ENCODE data around the gene EVC2.

Gene EVC2

DNA sequence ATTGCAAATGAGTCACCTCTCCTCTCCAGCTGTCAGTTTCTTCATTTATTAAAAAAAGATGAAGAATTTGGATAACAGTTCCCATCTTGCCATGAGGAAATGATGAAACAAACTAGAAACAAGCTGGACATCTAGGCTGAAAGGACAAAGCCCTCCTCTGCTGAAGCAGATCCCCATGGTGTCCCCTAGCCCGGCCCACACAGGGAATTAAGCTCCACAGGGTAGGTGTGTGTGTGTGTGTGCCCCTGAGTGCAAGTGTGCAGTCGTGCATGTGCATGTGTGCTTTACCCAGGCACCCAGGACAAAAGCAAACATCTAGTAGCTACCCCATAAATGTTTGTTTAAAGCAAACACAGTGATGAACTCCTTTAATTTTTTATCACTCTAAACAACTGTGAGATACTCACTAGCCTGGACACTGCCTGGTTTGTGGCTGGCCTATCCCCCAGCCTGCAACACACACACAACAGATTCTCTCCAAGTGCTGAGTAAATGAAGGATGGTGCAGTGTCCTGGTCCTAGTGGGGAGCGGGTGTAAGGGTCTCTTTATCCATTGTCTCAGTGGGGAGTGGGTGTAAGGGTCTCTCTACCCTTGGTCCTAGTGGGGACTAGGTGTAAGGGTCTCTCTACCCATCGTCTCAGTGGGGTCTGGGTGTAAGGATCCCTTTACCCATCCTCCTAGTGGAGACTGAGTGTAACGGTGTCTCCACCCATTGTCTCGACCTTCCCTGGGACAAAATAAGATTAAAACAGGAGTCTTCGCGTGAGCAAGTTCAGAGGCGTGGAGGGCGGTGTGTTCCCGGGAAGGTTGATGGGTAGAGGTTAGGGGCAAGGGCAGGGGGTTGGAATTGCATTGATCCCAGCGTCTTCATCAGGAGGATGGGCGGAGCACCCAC, 2.0 kb upstream of the EVC2 start:
- DNase-seq = no peak

DNA sequence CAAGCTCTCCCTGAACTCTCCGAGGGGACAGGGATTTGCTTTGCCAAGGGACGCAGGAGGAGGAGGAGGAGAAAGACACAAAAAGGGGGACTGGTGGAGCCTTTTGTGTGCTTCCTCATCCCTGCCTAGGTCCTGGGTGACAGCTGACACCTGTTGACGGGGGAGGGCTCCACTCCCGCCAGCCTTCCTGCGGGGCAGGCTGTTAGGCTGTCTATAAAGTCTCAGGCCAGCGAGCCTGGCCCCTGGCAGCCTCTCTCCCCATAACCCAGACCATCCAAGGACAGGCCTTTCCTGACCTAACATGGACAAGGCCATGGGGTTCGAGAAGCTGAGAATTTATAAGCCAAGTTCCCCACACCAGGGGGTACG, 832 bp upstream of the EVC2 start:
- DNase-seq = no peak

DNA sequence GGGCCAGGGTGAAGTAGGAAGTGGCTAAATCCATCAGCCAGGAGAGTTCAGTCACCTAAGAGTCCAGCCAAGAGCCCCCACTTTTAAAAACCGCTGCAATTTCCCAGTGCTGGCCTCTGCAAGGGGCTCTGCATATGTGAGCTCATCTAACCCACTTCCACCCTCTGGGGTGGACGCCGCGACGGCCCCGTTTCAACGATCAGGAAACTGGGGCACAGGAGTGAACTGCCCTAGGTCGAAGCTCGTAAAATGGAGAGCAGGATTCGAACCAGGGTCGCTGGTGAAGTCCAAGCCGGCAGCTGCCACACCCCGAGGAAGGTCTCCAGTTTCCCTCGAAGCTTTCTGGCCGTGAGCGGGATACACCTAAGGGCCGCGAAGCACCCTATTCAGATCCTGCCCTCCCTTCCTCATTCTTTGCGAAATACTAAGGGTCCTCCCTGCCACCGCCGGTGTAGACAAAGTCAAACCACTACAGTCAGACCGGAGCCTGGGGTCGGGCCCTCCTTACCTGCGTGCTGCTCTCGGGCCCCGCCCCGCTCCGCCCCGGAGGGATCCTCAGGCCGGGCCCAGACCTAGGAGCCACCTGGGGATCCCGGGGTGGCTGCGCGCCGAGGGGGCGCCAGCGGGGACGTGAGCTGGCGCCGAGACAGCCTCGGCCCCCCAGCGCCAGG, 446 bp downstream of the EVC2 start:
- DNase-seq = no peak

DNA sequence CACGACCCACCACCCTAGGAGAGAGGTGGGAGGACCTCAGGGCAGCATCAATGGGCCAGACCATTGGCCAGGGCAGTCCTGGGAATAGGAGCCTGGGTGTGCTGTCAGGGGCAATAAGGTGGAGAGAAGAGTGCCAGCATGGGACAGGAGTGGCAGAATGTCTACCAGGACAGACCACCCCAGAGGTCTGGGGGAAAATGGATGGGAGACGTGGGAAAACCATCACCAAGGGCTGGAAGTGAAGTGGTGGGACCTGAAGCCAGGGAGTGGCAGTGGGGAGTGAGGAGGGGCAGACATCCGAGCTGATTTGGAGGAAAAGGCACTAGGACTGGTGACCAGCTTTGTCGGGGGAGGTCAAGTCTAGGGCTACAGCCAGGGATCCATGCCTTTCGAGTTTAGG, 993 bp downstream of the EVC2 start:
- no peak for DNase-seq

DNA sequence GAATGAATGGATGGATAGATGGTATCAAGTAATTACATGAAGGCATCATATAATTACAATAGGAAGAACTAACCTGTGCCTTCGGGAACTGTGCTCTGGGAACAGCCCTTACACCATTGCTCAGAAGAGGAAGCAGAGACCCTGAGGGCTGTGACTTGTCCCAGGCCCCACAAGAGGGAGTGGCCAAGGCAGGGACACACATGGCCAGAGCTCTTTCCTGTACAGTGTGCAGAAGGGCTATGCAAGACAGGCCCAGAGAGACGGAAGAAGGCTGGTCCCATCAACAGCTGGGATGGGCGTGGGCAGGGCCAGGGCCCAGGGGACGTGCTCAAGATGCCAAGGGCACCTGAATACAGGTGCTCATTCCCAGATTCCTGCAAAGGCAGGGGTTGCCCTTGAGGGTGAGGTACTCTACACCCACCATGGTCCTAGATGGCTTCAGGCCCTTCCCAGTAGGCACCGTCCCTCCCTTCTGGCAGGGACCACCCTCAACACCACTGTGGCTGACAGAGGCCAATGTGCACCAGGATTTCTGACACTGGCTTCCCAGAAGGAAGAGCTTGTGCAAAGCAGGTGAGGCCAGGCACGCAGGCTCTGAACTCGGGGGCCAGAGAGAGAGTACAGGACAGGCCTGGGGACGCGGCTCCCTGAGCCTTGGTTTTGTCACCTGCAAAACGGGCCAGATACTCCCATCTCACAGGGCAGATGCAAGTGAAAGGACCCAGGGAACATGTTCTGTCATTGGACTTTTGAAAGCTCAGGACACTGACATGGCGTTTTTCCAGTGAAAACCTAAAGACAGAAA, 1.7 kb downstream of the EVC2 start:
- DNase-seq = no peak

DNA sequence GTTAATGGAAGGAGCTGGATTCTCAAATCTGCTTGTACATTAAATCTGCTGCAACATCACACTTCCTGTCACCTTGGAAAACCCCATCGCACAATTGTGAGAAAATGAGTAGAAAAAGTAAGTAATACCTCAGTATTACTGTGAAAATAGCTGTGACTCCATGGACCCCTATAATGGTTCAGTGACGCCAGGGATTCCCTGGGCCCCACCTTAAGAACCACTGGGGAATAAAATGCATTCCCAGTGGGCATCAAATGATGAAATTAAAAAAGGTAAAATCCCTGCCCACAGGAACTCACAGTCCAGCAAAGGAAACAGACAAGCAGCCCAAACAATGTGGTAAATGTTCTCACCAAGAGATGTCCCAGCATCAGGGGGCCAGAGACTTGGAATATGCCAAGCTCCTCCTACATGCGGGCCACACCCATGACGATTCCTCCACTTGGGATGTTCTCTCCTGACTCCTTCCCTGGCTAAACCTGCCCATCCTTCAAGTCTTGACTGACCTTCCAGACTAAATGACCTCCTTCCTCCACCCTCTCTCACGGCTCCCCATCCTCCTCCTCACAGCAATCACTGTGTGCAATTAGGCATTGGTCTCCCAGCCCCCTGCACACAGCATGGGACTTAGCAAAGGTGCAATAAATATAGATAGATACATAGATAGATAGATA, 2.6 kb downstream of the EVC2 start:
- no peak for DNase-seq

DNA sequence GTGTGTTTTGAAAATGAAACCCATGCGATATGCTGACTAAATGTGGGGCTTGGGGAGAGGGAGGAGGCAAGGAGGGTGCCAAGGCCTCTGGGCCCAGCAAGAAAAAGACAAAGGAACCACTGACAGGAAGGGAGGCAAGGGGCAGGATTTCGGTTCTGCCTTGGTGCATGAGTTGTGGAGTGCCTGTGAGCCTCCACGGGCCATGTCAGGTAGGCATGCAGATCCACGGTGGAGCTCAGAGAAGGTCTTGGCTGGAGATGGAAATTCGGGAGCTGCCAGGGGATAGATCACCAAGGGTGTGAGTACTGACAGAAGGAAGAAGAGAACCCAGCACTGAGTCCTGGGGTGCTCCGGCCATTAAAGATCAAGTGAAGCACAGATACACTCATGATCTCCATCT, 4.1 kb downstream of the EVC2 start:
- DNase-seq = no peak

DNA sequence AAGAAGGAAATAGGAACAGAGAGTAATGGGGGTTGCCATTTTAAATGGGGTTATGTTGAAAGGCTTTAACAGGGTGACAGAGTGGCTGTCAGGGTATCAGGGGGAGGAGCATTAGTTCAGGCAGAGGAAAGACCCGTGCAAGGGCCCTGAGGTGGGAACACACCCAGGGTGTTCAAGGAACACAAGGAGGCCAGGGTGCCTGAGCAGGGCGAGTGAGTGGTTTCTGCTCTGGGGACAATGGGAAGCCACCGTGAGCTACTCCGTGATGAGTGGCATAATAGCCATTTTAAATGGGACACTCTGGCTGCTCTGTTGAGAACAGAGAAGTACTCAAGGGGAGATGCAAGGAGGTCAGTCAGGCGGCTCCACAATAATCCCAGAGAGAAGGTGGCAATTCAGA, 4.5 kb downstream of the EVC2 start:
- no peak for DNase-seq

DNA sequence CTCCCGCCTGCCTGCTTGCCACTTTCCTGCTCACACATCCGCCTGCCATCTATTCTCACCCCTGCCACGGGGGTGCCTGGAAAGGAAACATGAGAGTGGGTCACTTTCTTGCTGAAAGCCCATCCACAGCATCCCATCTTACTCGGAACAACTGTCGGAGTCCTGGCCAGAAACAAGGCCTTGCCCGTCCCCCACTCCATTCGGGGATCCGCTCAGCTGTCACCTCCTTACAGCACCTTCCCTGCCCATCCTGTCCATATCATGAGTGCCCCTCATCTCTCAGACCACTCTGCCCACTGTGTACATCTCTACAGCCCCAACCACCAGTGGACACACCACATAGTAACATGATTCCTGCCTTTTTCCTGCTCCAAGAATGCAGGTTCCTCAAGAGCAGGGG, 6.4 kb downstream of the EVC2 start:
- DNase-seq = no peak

DNA sequence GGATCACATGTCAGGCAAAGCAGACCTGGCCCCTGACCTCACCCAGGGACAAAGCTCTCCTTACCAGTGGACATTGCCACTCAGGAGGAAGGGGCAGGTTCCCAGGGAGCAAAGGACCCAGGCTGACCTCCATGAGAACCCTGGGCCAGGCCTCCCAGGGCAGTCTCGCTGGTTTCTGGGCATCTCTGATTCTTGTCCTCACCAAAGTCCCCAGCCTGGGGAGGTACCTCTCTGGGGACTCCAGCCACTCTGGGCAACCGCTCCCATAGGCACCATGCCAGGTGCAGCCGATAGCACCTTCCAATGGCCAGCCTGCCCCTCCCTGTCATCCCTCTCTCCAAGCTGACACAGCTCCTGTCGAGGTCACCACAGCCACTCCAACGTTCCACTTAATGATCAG, 7.9 kb downstream of the EVC2 start:
- DNase-seq = no peak

DNA sequence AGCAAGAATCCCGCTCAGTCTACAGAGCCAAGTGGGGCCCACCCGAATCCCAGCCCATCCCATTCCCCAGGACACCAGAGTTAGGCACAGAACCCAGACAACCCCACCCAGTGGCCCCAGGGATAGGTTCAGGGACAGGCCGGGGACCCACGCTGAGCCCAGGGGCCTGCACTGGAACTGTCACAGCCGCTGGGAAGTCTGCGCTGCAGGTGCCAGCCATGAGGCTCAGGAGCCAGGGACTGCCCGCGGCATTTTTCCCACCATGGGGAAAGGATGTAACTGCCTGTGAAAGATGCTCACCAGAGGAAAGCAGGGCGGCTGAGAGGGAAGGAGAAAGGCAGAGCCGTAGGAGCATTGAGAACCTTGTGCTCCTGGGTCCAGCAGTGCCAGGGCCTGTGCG, 12.0 kb downstream of the EVC2 start:
- no peak for DNase-seq

DNA sequence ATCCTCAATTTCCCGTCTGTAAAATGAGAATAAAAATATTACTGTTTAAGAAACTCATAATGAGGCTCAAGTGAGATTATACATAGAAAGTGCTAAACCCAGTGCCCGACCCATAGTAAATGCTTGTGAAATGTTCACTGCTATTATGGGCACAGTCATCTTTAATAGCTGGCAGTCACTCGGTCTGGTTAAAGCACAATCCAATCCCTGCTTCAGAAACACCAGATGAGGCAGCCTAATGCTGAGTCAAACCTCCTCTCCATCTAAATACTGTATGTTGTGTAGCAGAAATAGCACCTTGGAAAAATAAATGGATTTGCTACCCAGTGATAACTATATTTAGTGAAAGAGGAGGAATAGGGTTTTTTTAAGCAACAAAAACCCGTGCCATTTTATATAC, 14.5 kb downstream of the EVC2 start:
- no peak for DNase-seq

DNA sequence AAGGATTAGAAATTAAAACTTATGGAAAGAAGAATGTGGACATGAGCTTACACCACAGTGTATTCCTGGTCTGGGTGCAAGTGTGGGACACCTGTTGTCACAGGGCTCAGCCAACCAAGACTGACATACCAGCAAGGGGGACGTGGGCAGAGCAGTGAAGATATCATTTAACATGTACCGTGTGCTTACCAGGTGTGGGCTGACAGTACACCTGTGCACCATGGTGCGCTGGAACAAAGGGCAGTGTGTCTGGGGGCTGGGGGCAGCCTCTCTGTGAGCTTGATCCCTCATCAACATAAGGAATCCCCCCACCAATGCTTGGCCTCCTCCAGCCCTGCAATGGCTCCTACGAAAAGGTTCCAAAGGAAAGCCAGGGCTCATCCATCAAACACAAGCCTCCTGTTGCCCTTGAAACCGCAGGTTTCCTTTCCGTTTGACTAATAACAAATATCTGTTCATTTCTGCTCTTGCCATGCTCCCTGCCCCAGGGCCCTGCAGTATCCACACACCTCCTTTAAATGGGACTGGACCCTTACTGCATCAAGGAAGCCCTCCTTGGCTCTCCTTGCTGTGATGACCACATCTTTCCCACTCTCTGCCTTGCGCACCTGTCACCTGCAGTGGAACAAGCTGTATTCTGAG, 16.7 kb downstream of the EVC2 start:
- DNase-seq = no peak

DNA sequence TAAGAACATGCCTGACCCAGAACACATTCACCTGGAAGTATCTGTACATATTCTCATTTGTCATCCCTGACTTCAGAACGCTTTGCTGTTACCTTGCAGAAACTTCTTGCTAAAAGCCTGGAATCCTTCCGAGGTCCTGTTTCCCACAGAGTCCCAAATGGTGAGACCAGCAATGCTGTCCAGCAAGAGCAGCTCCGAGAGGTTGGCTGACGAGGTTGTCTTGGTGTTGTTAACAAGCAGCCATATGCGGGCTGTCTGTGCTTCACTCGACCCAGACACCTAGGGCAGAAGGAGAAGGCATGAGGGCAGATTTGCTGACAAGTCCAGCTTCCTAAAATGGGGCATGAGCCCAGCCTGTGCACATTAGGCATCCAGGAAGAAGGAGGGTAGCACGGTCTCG, 19.3 kb downstream of the EVC2 start:
- DNase-seq = no peak

DNA sequence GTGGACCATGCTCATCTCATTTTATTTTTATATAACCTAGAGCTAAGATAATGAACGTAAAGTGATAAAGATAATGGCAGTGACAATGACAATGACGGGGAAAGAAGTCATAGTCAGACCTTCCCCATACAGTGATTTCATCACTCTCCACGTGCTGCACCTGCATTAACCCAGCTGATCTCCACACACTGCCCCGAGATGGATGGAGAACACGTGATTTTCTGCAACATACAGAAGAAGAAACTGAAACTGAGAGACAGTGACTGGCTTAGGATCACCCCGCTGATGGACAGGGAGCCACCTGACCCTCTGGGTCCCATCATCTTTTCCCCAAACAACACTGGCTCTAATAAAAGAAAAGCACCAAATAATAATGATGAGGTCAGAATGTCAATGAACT, 22.0 kb downstream of the EVC2 start:
- no peak for DNase-seq

DNA sequence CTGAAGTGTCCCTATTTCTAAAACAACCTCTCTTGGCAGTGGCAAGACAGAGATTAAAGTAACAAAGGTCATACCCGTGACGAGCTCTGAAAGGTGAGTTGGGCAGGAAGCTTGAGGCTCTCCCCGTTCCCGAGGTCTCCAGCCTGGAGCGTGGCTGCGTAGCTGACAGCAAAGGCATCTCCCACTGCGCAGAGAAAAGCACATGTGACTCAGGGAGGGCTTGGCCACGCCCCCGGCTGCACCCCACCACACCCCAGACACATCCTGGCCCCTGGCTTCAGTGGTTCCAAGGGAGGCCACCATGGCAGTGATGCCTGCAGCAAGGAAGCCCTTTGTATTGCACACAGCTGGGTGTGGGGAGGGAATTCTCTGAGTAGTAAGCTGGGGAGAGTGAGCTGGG, 23.1 kb downstream of the EVC2 start:
- DNase-seq = no peak

DNA sequence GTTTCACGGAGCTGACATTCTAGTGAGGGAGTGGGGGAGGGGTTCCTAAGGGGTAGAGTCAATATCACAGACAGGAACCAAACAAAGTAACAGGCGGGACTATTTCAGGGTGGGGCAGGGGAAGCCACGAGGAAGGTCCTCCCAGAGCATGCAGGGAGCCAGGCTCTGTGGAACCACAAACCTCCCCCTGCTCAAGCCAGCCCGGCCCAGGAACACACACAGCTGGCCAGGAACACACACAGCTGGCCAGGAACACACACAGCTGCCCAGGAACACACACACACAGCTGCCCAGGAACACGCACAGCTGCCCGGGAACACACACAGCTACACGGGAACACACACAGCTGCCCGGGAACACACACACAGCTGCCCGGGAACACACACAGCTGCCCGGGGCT, 24.8 kb downstream of the EVC2 start:
- DNase-seq = no peak

DNA sequence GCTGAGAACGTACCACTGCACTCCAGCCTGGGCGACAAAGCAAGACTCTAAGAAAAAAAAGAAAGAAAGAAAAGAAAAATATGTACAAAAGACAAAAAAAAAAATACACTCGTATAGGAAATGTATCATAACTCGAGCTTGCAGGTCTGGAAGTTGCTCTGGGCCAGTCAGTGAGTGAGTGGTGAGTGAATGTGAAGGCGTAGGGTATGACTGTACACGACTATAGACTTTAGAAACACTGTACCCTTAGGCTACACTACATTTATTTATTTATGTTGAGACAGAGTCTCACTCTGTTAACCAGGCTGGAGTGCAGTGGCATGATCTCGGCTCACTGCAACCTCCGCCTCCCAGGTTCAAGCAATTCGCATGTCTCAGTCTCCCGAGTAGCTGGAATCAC, 29.4 kb downstream of the EVC2 start:
- no peak for DNase-seq

DNA sequence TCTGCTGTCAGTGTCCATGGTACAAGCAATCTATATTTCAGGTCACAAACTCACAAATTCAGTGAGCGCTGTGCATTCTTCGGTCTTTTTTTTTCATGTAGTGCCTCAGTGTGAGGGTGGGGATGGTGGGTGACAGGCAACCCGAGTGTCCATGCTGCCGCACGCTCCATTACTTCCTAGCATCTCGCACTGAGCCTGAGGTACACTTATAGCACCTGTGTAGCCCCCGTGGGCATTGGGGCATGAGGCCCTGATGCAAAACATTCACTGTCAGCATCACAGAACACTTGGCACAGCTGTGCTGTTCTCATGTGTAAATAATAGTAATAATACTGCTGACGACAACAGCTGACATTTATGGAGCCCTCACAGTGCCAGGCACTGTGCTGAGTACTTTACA, 31.6 kb downstream of the EVC2 start:
- no peak for DNase-seq

DNA sequence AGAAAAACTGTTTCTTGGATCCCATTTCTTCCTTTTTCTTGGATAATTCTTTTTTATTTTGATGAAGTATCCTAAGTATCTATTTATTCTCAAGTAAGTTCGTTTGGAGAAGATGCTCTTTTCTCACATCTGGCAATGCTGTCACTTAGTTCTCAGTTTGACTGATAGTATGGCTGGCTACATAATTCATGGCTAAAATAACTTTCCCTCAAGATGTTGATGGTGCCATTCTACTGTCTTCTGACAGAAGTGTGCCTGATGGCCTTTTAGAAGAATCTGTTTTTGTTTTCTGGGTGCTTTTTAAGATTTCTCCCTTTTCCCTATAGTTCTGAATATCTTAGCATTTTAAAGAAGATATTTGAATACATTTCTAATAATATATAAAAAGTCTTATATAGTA, 41.6 kb downstream of the EVC2 start:
- no peak for DNase-seq

DNA sequence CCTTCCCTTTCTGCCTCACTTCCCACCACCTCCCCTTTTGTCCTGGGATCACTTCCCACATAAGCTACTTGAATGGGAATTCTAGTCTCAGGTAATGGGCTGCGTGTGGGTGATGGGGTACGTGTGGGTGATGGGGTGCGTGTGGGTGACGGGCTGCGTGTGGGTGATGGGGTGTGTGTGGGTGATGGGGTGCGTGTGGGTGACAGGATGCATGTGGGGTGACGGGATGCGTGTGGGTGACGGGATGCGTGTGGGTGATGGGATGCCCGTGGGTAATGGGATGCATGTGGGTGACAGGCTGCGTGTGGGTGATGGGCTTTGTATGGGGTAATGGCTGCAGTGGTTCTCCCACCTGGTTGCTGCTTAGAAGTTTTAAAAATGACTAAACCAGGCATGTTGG, 43.6 kb downstream of the EVC2 start:
- DNase-seq = no peak

DNA sequence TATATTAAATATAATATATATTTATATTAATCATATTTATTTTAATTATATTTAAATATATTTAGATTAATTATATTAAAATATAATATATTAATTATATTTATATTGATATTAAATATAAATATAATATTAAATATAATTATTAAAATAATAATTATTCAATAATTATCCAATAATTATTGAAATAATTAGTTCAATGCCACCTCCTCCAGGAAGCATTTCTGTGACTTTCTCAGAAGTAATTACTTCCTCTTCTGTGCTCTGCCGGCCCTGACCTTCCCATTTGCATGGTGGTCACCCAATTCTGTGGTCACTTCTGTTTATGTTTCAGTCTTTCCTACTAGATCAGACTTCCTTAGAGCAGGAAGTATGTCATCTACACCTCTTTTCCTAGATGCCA, 45.8 kb downstream of the EVC2 start:
- DNase-seq = no peak

DNA sequence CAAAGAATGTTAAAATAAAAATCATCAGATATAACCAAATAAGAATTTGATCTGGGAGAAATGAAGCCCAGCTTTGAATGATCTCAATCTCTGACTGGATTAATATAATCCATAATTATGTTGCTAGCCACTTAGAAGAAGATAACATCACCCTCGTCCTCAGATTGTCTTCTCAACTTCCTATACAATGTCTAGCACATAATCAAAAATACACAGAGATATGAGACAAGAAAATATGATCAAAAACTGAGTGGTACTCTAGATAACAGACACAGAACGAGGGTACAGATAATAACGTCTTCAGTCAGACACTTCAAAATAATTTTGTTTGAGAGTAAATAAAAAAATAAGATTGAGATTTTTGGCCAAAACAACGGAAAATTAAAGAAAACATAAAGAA, 47.1 kb downstream of the EVC2 start:
- DNase-seq = no peak
